Neural progenitor cell (in vitro differentiated cells): ENCODE data around the gene PPP1R16B. TPM values are rescaled to one million over a fixed set of nuclear protein-coding genes. Genes with fewer than 3 reads are reported as not detected.
"Not testable (repeated sequence)": the region's sequence is repeated elsewhere in the genome, so short reads cannot be mapped to it uniquely, and the experiment has no call there.

Experiments
- DNase-seq: peaks from one replicate; pipeline ENCODE4 v3.0.0-alpha.2; 2016; ENCODE audit warnings: low spot score
- H2AFZ ChIP-seq: fragments of 200-600 bp; sonication (generic); replicated peaks from 2 replicates; pipeline ENCODE4 v1.6.1; 2016; ENCODE audit warnings: antibody characterized with exemption
- H3F3A ChIP-seq: fragments of 200-600 bp; sonication (generic); 2 replicates; pipeline ENCODE4 v1.6.1; 2016; ENCODE audit warnings: antibody characterized with exemption, low read depth
- H3K27ac ChIP-seq: fragments of 200-600 bp; sonication (generic); 2 replicates; pipeline ENCODE4 v1.5.1; 2016; ENCODE audit warnings: mild to moderate bottlenecking
- H3K27me3 ChIP-seq: fragments of 200-600 bp; sonication (generic); 2 replicates; pipeline ENCODE4 v1.6.1; 2016; ENCODE audit warnings: mild to moderate bottlenecking, moderate library complexity
- H3K36me3 ChIP-seq: fragments of 200-600 bp; sonication (generic); 2 replicates; pipeline ENCODE4 v1.5.1; 2016
- H3K4me1 ChIP-seq: fragments of 200-600 bp; sonication (generic); 2 replicates; pipeline ENCODE4 v1.6.1; 2016; ENCODE audit warnings: mixed run types
- H3K4me2 ChIP-seq: fragments of 200-600 bp; sonication (generic); 2 replicates; pipeline ENCODE4 v1.6.1; 2016
- H3K4me3 ChIP-seq: fragments of 200-600 bp; sonication (generic); 2 replicates; pipeline ENCODE4 v1.5.1; 2016
- H3K79me2 ChIP-seq: fragments of 200-600 bp; sonication (generic); 2 replicates; pipeline ENCODE4 v1.6.1; 2016; ENCODE audit warnings: low read depth
- H3K9ac ChIP-seq: fragments of 200-600 bp; sonication (generic); 2 replicates; pipeline ENCODE4 v1.6.1; 2016
- H3K9me3 ChIP-seq: fragments of 200-600 bp; sonication (generic); 2 replicates; pipeline ENCODE4 v1.5.1; 2016; ENCODE audit warnings: low read depth
- H4K20me1 ChIP-seq: fragments of 200-600 bp; sonication (generic); 2 replicates; pipeline ENCODE4 v1.6.1; 2016; ENCODE audit warnings: low read depth
- H3K27ac Mint-ChIP-seq: 3 replicates; pipeline ENCODE4 v1.8.0; 2021; ENCODE audit warnings: mixed read lengths
- H3K27me3 Mint-ChIP-seq: 2 replicates; pipeline ENCODE4 v1.8.0; 2022; ENCODE audit warnings: low read depth, mild to moderate bottlenecking, inconsistent platforms, moderate library complexity, mixed read lengths; ENCODE audit not compliant: insufficient read depth
- H3K36me3 Mint-ChIP-seq: 3 replicates; pipeline ENCODE4 v1.8.0; 2021; ENCODE audit warnings: mixed read lengths
- H3K4me1 Mint-ChIP-seq: 3 replicates; pipeline ENCODE4 v1.8.0; 2021; ENCODE audit warnings: mixed read lengths
- H3K4me3 Mint-ChIP-seq: 3 replicates; pipeline ENCODE4 v1.8.0; 2021; ENCODE audit warnings: mild to moderate bottlenecking, moderate library complexity, mixed read lengths
- H3K9me3 Mint-ChIP-seq: 3 replicates; pipeline ENCODE4 v1.8.0; 2020; ENCODE audit warnings: mixed read lengths
- CTCF ChIP-seq: fragments of 200-600 bp; sonication (generic); IDR thresholded peaks from 2 replicates; pipeline ENCODE4 v1.5.1; 2017; ENCODE audit warnings: antibody characterized with exemption, mild to moderate bottlenecking
- EZH2 ChIP-seq: fragments of 200-600 bp; sonication (generic); IDR thresholded peaks from 2 replicates; pipeline ENCODE4 v1.6.1; 2017; ENCODE audit warnings: antibody characterized with exemption, mild to moderate bottlenecking, moderate library complexity
- EZH2phosphoT487 ChIP-seq: fragments of 200-600 bp; sonication (generic); IDR thresholded peaks from 2 replicates; pipeline ENCODE4 v1.6.1; 2017; ENCODE audit warnings: antibody characterized with exemption
- total RNA-seq: library from RNA; depleted of rRNA; stranded (reverse); fragments of >200 nt; gene quantifications from 2 replicates; pipeline ENCODE4 v1.2.3, GENCODE V29; 2015; ENCODE audit warnings: low replicate concordance

Gene PPP1R16B
- total RNA-seq, 1 donor from 2014 or later = 0.95 TPM

- no peak for DNase-seq
- no peaks in the 10 kb centered on the region for H3K4me1 ChIP-seq
- H3F3A ChIP-seq = peaks cover 11% of the 10 kb centered on the region
- no peak overlapping the region for H3K9ac ChIP-seq
- H3K4me3 Mint-ChIP-seq = no peak overlapping the region
- H3K27ac Mint-ChIP-seq = no peak overlapping the region
- peaks cover 10% of the 10 kb centered on the region for H3K36me3 ChIP-seq
- peaks cover 32% of the 10 kb centered on the region for H3K36me3 Mint-ChIP-seq
- no peak for TF ChIP-seq CTCF
- TF ChIP-seq EZH2phosphoT487 = no peak
- TF ChIP-seq EZH2 = no peak
- H3K4me2 ChIP-seq = no peak overlapping the region
- no peak overlapping the region for H3K27ac ChIP-seq
- H3K4me1 Mint-ChIP-seq = no peaks in the 10 kb centered on the region
- peaks cover 12% of the 10 kb centered on the region for H3K79me2 ChIP-seq
- no peaks in the 10 kb centered on the region for H3K27me3 ChIP-seq
- H3K9me3 Mint-ChIP-seq = no peaks in the 10 kb centered on the region
- peaks cover 6% of the 10 kb centered on the region for H3K27me3 Mint-ChIP-seq
- H4K20me1 ChIP-seq = peaks cover 9% of the 10 kb centered on the region
- no peak overlapping the region for H2AFZ ChIP-seq
- H3K4me3 ChIP-seq = no peak overlapping the region
- H3K9me3 ChIP-seq = no peaks in the 10 kb centered on the region
Observed at GRCh38 chr20:38953630-38954340, 148.3 kb downstream of the PPP1R16B start.

GRCh38 chr20:38957235-38957876 lies 151.9 kb downstream of the PPP1R16B start:
- Histone ChIP-seq H3K4me3 (no peak overlapping the region), H3K27ac (no peak overlapping the region), H3K9ac (no peak overlapping the region), H3K4me1 (peaks cover 3% of the 10 kb centered on the region), H3K4me2 (no peak overlapping the region), H4K20me1 (no peaks in the 10 kb centered on the region), H2AFZ (no peak overlapping the region), H3K27me3 (no peaks in the 10 kb centered on the region), H3K9me3 (no peaks in the 10 kb centered on the region), H3K36me3 (peaks cover 6% of the 10 kb centered on the region), H3K79me2 (peaks cover 11% of the 10 kb centered on the region), H3F3A (peaks cover 20% of the 10 kb centered on the region)
- peaks cover 10% of the 10 kb centered on the region for H3K27me3 Mint-ChIP-seq
- H3K9me3 Mint-ChIP-seq = no peaks in the 10 kb centered on the region
- DNase-seq = no peak
- peaks cover 8% of the 10 kb centered on the region for H3K4me1 Mint-ChIP-seq
- H3K27ac Mint-ChIP-seq = no peak overlapping the region
- H3K4me3 Mint-ChIP-seq = no peak overlapping the region
- peaks cover 12% of the 10 kb centered on the region for H3K36me3 Mint-ChIP-seq
- TF ChIP-seq EZH2phosphoT487 (no peak), CTCF (no peak)

- Histone ChIP-seq H3K9ac (no peak overlapping the region), H2AFZ (no peak overlapping the region), H3K36me3 (no peaks in the 10 kb centered on the region), H3K79me2 (peaks cover 14% of the 10 kb centered on the region), H3K27me3 (no peaks in the 10 kb centered on the region), H3K27ac (no peak overlapping the region), H3K9me3 (no peaks in the 10 kb centered on the region), H3K4me2 (no peak overlapping the region), H3F3A (peaks cover 24% of the 10 kb centered on the region), H3K4me1 (peaks cover 6% of the 10 kb centered on the region), H3K4me3 (no peak overlapping the region), H4K20me1 (no peaks in the 10 kb centered on the region)
- Mint-ChIP-seq H3K9me3 (no peaks in the 10 kb centered on the region), H3K27me3 (peaks cover 10% of the 10 kb centered on the region), H3K27ac (no peak overlapping the region), H3K4me3 (no peak overlapping the region), H3K36me3 (peaks cover 10% of the 10 kb centered on the region), H3K4me1 (peaks cover 13% of the 10 kb centered on the region)
- no peak for DNase-seq
- TF ChIP-seq EZH2 = no peak
- no peak for TF ChIP-seq CTCF
- TF ChIP-seq EZH2phosphoT487 = no peak
Observed at GRCh38 chr20:38957915-38958485, 152.5 kb downstream of the PPP1R16B start.

GRCh38 chr20:38960187-38960687 lies 154.7 kb downstream of the PPP1R16B start:
- not testable (repeated sequence) for H3K9me3 Mint-ChIP-seq, DNase-seq, H3K27ac ChIP-seq, H3K9ac ChIP-seq, H3K4me2 ChIP-seq, H4K20me1 ChIP-seq, H3K27ac Mint-ChIP-seq, H3K27me3 ChIP-seq, H3K9me3 ChIP-seq, H2AFZ ChIP-seq, H3K36me3 Mint-ChIP-seq, H3K4me3 ChIP-seq, H3K4me3 Mint-ChIP-seq, H3K36me3 ChIP-seq
- H3F3A ChIP-seq = peaks cover 19% of the 10 kb centered on the region
- H3K4me1 Mint-ChIP-seq = peaks cover 16% of the 10 kb centered on the region
- peaks cover 37% of the 10 kb centered on the region for H3K79me2 ChIP-seq
- H3K4me1 ChIP-seq = peaks cover 14% of the 10 kb centered on the region
- H3K27me3 Mint-ChIP-seq = peaks cover 10% of the 10 kb centered on the region
